ENCODE measurements around the gene ANTXRL.

GRCh38 chr10:46239993-46240683 is 46.7 kb upstream of the ANTXRL start:
- no peak for TF ChIP-seq CEBPB (IDR thresholded peaks at IDR 0.05)
- no peak for TF ChIP-seq EGR1 (IDR thresholded peaks at IDR 0.05)
- no peak for TF ChIP-seq TCF12 (IDR thresholded peaks at IDR 0.05; ENCODE audit: low read depth)
- TF ChIP-seq YY1 (IDR thresholded peaks at IDR 0.05; ENCODE audit: low read depth) = no peak
- TF ChIP-seq RAD21 (IDR thresholded peaks at IDR 0.05; ENCODE audit: low read depth) = no peak
- TF ChIP-seq EP300 (IDR thresholded peaks at IDR 0.05; ENCODE audit: borderline replicate concordance) = no peak
- no peak for TF ChIP-seq REST (IDR thresholded peaks at IDR 0.05; ENCODE audit: low read depth)
- TF ChIP-seq CREB1 (IDR thresholded peaks at IDR 0.05; ENCODE audit: low read depth) = no peak
- no peak for TF ChIP-seq USF1 (IDR thresholded peaks at IDR 0.05)
- TF ChIP-seq TAF1 (IDR thresholded peaks at IDR 0.05; ENCODE audit: low read depth) = no peak
- no peak for TF ChIP-seq TEAD4 (IDR thresholded peaks at IDR 0.05)
- TF ChIP-seq ZBTB7A (IDR thresholded peaks at IDR 0.05; ENCODE audit: low read depth) = no peak
- no peak for TF ChIP-seq FOXM1 (IDR thresholded peaks at IDR 0.05; ENCODE audit: borderline replicate concordance, low read depth)

All from Ishikawa (cell line).